ENCODE measurements around the gene GJD2. TPM values are rescaled to one million over a fixed set of nuclear protein-coding genes. Genes with fewer than 3 reads are reported as not detected.

GJD2 gene
- not detected in 2 replicates for total RNA-seq

DNA sequence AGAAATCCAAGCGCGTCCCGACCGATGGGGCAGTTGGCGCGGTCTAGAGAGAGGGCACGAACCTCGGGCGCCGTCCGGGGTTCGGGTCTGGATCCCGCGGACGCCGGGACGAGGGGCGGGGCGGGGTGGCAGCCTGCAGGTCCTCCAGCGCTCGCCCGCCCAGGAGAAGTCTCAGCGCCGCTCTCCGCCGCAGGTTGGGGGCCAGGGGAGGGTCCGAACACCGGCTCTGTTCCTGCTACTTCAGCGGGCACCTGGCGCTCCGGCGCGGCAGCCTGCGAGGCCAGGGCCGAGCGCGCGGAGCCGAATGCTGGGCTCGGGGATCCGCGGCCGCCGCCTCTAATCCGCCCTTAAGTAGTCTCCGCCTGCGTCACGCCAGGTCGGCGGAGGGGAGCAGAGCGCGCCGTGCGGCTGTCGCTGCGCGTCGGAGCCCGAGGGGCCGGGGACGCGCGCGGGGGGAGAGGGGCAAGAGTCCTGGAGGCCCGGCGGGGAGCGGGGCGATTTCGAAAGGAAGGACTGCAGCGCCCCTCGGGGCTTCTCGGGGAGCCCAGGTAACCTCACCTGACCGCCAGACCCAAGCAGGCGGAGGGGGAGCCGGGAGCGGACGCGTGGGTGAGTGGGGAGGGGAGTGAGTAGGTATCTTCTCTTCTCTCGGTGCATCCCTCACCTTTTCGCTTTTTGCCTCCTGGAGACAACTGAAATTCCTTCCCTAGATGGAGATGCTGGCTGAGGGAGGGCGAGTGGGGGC lies at the start of gene GJD2:
TSS of gene GJD2 (minus strand) at position 325 of the 745 bp plus-strand sequence. CDS start 510 bp downstream, outside the sequence.

GRCh38 chr15:34795267-34796081 lies 40.7 kb upstream of the GJD2 start, which contains the start of gene ACTC1:
Gene ACTC1 (minus strand): TSS chr15:34795549. CDS start chr15:34794808, 741 bp downstream.

Other genes with a start within 250 kb of the GJD2 start
- gene GOLGA8B, start 171.3 kb downstream of the GJD2 start, total RNA-seq: 9.5 and 18.9 TPM in 2 replicates
- gene ACTC1, start 40.6 kb upstream of the GJD2 start, total RNA-seq: not detected in 2 replicates
- 18.0 and 24.6 TPM in 2 replicates for gene AQR, start 214.7 kb upstream of the GJD2 start, total RNA-seq
- gene ZNF770, start 233.3 kb upstream of the GJD2 start, total RNA-seq: 24.8 and 35.1 TPM in 2 replicates

All from dermis lymphatic vessel endothelial cell (primary cell).